HG03342 (cell line): ENCODE data around the gene PLXNA1.

Experiments
- ATAC-seq: cut with Tn5 transposase; IDR thresholded peaks from one replicate; pipeline ENCODE4 v1.9.1; 2021; ENCODE audit warnings: mild to moderate bottlenecking, moderate library complexity; ENCODE audit not compliant: unreplicated experiment

The PLXNA1 gene

DNA sequence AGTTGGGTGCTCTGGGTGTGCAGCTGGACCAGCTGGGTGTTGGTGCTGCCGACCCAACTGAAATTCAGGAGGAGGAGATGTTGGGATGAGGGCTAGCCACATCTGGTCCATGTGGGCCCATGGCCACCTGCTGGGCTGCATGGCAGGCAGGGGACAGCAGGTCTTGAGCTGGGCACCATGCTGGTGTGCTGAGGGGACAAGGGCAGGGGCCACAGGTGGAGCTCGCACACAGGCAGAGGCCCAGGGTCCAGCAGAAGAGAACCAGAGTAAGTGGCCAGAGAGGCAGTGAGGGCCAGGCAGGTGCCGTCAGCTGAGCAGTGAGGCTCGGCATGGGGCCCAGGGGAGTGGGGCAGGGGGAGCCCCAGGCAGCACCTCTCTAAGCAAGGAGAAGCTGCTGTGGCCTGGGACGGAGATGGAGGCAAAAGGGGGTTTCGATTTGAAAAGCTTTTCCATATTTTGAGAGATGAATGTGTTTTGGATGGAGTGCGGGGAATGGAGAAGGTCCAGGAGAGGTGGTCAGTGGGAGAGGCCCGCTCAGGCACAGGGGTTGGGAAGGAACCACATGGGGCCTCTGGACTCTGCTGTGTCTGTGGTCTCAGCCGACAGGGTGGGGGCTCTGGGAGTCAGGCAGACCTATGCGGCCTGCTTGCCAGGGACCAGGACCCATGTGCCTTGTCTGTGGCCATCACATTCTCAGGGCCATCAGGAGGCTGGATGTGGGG lies 30.5 kb upstream of the PLXNA1 start:
- no peak for ATAC-seq

DNA sequence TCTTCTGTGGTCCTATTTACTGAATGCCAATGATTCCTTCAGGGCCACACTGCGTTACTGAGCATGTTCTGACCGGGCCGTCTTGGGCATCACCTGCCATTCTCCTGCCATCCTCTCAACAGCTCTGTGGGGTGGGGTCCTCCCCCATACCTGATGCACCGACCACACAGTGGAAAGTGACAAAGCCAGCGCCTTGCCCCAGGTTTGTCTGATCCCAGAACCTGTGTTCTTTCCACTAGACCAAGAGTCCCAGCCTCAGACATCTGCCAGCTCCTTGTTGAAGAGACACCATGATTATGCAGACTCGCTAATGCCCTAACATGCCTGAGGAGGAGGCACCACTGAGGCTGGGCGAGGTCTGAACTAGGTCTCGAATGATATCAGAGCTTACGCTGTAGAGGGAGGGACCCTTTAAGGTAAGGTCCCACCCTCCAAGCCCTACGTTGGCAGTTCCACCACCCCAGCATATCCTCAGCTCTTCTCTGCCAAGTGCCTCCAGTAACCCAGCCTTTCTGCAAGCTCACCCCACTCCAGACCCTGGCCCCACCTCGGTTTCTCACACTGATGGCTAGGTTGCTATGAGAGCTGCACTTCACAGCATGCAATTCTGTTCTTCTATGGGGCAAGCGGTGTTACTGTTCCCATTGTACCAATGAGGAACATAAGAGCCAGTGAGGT lies 29.8 kb upstream of the PLXNA1 start:
- no peak for ATAC-seq

DNA sequence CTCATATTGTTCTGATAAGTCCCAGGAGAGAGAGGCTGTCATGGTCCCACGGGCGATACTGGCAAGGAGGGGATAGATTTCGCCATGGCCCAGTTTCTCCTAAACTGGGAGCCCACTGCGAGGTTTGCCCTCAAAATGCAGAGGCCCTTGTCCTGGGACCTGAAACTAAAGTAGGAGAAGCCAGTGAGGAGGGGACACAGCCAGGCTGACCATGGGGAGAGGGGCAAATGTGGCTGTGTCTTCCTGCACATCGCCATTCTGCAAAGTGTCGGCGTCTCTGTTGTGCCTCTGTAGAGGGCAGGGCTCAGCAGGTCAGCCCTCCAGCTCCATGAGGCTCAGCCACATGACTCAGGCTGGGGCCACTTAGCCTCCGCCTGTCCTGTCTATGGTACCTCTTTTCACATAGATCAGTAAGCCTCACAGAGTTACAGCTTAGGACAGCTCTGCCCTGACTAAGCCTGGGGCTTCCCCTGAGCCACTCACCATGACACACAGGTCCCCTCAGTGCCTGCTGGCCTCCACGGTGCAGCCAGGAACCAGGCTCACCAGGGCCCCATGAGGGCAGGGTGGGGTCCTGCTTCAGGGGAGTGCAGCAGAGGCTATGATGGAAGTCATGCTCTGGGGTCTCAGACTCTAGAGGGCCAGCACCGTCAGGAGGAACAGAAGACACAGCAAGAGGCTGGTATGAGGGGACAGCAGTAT lies 28.6 kb upstream of the PLXNA1 start:
- ATAC-seq = peak; percentile 48

DNA sequence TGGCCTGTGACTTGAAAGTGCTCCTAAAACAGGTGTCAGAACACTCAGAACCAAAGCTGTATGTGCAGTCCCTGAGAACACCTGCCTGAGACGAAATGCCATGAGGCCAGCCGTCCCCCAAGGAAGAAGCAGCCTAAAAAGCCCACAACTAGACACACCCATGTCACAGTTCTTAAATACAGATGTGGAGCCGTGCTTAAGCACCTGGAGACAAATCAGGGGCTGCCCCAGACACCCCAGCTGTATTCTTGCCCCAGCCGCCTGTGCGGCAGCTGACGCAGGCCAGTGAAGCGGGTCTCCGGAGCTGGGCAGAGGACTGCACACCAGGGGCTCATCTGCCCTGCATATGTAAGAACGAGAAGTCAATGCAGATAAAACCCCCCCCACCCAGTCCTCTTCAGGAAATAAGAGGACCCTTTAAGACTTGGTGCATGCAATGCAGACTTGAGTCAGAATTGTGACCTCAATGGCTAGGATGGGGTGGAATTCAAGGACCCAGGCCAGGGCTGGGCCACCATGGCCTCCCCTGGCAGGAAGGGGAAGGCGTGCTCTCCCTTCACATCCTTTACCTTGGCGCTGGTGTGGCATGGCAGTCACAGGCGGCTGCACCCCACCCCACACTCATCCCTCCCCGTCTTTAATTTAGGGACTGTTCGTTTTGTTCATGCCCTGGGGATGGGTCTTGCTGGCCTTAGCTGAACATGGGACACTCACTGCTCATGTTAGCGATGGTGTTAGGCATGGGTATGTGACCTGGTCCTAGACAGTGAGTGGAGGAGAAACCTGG lies 27.7 kb upstream of the PLXNA1 start:
- peak; percentile 66 for ATAC-seq

DNA sequence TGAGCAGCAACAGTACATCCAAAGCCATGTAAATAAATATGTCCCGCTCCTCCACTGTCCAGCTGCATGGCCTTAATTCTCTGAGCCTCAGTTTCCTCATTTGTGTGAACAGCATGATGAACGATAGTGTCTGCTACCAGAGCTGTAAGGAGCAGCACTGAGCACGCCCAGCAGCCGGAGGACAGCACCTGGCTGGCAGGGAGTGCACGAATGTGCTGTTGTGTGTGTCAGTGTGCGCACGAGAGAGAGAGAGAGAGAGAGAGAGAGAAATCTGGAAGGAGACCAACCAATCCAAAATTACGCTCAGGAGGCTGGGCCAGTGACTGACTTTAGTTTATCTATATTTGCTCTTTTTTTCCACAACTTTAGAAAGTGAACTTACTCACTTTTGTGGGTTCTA lies 26.6 kb upstream of the PLXNA1 start:
- no peak for ATAC-seq

DNA sequence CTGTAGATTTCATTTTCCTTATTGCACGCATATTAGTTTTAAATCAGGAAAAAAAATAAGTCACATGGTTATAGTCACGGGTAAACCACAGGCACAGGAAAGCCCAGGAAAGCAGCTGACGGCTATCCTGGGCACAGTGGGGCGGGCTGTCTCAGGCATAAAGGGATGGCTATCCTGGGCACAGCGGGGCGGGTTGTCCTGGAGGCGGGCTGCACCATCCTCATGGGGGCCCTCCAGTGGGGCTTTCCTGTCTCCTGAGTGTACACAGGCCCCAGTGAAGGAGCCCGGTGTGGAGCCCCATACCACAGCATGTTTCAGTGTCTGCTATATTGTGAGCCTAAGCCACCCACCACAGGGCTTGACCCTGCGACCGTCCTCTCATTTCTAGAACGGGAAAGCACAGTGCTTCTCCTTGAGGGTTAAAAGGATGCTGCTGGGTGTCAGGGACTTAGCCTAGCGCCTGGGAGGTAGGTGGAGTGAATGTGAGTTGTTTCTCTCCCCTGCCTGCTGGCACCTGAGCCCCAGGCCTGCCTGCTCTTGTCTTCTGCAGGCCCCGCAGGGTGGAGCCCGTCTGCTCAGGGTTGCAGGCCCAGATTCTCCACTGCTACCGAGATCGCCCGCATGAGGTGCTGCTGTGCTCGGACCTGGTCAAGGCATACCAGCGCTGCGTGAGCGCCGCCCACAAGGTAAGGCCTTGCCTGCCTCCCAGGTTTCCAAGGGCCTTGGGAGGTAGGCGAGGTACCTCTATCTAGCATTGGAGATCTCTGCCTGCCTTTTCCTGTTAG lies 25.9 kb upstream of the PLXNA1 start:
- no peak for ATAC-seq

DNA sequence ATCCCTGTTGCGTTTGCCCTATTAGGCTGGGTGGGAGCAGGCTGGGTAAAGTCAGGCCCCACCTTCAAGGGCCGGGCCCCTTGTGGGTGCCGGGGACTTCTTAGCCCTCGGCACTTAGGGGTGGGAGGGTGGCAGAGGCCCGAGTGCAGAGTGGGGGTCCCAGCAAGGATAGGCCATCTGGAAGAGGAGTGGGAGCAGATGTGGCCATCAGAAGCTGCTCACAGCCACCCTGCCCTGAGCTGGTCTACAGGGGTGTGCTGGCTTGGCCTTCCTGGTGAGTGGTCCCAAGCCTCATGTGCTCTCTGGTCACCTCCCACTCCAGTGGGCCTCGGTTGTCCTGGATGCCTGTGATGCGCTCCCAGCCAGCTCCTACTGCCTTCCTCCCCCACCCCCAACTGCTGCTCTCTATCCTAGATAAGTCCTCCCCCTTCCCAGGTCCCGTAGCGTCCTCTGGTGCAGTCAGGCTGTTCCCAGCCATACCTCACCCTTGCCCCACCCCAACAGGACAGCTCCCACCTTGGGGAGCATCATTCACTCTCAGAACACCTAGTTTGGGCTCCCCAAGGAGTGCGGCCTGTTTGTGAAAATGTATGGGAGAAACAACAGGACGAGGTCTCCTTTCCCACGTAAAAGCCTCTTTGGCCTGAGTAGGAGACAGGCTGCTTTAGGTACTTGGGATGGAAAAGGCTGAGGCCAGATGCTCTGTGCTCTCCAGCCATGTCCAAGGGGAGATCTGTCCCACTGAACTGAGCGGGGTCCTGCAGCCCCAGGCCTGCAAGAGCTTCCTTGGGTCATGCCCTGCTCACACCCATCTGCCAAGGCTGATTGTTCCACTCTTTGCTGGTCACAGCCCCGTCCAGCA lies 24.9 kb upstream of the PLXNA1 start:
- no peak for ATAC-seq

DNA sequence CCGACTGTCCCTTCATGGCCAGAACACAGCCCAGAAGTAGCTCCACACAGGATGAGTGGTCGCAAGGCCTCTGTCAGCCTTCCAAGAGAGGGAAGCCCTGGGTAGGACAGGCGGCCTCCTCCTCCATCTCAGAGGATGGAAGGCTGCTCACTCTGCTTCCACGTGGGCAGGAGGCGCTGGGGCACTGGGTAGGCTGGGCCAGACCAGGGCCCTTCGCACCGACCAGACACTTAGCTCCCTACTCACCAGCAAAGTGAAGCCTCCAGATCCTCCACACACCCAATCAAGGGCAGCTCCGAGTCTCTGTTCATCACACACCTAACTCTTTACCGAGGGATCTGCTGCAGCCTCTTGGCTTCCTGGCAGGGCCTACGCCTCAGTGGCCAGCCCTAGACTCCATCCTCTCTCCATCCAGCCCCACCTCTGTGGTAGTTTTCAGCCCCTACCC lies 24.3 kb upstream of the PLXNA1 start:
- ATAC-seq = no peak

DNA sequence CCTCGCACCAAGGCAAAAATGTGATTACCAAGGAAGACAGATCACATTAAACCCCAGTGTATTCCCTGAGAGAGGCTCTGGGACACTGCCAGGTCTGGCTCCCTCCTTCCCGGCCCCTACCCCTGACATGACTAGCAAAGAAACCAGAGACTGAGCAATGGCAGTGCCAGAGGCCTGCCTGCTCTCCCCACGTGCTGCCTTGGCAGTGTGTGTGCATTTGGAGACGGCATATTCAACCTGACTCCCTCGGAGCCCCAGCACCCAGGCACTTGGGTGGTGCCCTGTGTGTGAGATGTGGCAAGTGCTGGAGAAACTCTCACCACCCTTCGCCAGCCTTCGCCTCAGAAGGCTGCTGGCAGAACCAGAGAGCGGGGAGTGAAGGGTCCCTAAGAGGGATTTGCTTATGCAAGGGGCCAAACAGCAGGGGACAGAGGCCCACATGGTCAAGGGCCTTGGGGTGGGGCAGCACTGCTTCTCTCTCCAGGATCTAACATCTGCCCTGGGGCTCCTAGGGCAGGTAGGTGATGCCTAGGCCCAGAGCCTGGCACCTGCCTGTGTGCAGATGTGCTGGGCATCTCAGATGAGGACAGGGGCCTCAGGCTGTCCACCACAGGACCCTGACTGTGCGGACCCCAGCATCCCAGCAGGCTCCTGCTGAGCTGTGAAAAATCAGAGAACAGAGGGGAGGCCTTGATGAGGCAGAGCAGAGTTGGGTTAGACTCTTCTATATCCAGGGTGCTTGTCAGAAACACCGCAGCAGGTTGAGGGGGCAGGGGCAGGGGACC lies 23.6 kb upstream of the PLXNA1 start:
- no peak for ATAC-seq

DNA sequence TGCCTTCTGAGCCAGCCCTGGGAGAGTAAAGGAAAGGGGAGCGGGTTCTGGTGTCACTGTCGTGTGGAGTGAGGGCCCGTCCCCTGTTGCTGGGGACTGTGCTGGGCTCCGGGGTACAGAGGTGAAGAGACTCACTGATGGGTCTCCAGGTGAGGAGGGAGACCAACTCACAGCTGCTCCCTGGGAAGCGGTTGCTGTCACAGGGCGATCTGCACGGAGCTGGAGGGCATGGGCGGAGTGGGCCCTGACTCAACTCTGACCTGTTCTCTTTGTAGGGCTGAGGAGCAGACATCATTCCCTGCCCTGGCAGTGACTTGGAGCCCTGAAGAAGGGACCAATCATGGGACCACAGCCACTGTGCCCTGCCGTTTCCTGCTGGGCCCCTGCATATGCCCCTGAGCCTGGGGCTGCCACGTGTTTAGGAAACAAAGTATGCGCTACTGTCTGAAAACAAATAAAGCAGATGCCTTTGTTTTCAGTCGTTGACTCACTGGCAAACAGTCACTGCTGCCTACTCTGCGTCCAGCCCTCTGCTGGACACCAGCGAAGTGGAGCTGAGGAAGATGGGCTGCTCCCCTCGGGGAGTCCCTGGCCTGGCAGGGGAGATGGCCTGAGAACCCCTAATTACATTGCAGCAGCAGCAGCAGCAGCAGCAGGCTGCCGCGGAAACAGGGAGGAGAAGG lies 22.9 kb upstream of the PLXNA1 start:
- ATAC-seq = no peak

DNA sequence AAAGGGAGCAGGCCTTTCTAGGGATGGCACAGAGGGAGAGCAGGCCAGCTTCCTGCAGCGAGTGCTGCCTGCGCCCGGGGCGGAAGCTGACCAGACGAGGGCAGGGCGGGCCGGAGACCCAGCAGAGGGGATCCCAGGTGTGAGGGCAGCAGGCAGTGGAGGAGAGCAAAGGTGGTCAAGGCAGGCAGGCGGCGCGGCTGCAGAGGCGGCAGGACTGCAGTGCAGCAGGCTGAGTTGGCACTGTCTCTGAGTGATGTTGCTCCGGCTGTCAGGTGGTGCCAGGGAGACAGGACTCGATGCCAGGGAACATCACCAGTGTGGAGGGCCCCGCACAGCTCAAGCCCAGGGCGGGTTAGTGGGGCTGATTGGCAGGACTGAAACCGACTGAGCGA lies 22.3 kb upstream of the PLXNA1 start:
- no peak for ATAC-seq

DNA sequence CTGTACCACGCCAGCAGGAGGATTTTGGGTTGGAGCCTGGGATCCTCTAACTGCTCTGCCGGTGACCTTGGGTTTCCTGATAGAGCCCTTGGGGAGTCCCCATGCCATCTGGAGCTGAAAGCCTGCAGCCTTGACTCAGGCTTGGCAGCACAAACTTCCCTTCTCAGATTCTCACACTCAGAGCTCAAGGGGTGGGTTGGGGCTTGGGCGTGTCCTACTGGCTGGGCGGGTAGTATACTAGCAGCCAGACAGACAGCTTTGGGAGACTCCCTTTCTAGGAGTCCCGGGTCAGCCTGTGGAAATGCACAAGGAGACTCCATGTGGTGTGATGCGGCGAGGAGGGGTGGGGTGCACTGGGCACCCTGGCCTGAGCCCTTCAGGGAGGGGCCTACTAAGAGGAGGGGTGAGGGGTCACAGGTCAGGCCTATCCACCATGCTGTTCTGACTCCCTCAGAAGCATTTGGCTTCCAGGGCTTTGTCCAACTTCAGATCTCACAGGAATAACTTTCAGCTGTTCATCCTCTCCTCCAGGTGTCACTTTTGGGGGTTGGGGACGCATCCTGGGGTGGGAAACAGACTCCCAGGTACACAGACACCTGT lies 21.6 kb upstream of the PLXNA1 start:
- no peak for ATAC-seq

DNA sequence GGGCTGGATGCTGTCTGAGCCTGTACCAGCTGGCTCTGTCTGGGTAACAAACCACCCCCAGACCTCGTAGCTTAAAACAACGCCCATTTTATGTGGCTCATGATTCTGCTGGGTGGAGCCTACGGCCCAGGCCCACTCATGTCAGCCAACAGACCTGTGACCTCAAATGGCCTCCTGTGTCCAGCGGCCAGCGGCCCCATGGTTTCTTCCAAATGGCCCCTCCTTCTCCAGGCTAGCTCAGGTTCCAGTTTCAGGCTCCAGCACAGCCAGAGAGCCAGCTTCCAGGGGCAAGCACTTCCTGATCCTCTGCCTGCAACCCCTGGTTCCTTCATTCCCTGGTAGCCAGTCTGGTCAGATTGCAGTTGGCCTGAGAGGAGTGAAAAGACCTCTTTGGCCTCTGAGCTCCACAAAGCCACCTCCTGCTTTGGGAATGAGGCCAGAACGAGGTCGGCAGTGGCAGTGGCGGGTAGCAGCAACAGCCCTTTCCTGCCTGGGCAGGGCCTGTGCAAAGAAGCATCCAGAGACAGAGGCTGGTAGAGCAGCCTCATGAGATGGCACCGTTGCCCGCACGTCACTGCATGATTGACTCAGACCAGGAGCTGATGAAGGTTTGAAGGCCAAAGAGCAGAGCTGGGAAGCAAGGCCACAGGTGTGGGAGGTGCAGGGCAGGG lies 21.0 kb upstream of the PLXNA1 start:
- no peak for ATAC-seq

DNA sequence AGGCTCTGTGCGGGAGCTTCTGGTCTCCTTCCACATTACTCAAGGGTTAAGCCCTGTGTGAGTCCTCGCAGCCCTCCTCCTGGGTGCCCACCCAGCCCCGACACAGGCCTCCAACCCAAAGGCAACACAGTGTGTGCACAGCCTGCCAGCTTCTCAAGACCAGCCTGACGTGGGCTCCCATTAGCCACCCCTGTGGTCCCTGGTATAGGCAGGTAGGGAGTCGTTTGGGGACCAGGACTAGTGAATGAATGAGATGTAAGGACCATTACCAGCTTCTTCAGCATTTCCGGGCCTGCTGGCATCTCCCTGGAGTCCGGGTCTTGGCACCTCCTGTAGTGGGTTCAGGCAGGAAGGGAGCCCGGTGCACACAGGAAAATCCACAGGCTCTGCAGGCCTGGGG lies 20.2 kb upstream of the PLXNA1 start:
- no peak for ATAC-seq

DNA sequence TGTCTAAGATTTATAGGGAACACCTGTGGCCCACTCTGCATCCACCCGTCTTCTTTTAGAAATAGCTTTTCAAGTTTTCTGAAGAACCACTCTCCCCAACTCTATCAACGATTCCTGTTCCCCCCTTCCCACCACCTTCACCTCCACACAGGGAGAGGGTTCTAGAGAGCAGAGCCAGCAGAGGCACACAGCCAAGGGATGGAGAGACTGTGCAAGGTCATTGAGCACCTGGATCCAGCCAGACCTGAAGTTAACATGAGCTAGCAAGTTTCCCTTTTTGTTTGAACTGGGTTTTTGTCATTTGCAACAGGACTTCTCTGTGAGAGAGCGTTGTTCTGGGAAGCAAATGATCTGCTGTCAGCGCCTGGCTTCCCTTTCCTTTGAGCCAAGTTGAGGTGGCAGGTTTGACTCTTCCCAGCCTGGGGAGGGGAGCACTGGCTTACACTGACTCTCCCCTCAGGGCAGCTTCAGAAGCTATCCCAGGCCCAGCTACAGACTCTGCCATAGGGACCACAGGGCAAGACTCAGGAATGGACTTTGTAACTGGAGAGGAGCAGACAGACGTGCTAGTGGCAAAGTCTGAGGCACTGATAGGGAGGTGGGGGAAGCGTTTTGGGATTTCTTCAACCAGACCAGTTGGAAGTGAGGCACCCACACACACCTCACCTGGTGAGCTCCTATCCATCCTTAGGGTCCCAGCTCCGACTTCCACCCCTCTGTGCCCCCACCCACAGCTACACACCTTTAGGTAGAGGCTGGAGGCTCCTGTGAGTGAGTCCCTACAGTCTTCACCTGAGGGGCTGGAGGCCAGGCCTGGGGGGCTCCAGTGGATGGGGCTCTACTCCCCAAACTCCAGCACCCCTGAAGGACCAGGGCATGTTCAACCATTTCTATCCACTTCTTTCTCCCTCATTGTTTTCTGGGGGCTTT lies 19.4 kb upstream of the PLXNA1 start:
- no peak for ATAC-seq

DNA sequence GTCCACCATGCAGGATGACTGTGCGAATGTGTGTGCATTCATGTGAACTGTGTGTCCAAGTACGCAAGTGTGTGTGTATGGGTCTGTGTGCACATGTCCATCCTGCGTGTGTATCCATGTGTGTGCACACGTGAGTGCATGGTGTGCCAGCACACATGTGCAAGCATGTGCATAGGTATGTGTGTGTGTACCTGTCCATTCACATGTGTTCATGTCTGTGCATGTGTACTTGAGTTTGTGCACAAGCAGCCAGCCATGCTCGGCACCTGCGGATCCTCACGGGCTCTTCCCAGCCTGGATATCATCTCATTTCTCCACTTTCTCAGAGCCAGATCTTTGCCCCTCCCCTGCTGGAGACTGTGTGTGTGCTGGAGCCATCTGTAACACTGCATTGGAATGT lies 18.7 kb upstream of the PLXNA1 start:
- no peak for ATAC-seq
